Duodenal mucosa (tissue), 2 donors: ENCODE measurements around the gene ANKHD1.

Experiments
- H3K27ac ChIP-seq: one replicate; pipeline ENCODE4 v1.7.0; 2013; ENCODE audit warnings: low read depth, low read length
- H3K27me3 ChIP-seq, 2 donors: one replicate each; pipeline ENCODE4 v1.7.0; 2013; ENCODE audit warnings: low read length in 2 of 2, control low read depth in 1 of 2; ENCODE audit not compliant: insufficient read depth in 2 of 2, control insufficient read depth in 1 of 2
- H3K36me3 ChIP-seq, 2 donors: one replicate each; pipeline ENCODE4 v1.7.0; 2013; ENCODE audit warnings: low read length in 2 of 2, control low read depth in 1 of 2; ENCODE audit not compliant: insufficient read depth in 2 of 2, control insufficient read depth in 1 of 2
- H3K4me1 ChIP-seq, 2 donors: one replicate each; pipeline ENCODE4 v1.7.0; 2013; ENCODE audit warnings: low read length in 2 of 2, control low read depth in 1 of 2; ENCODE audit not compliant: insufficient read depth in 2 of 2, control insufficient read depth in 1 of 2
- H3K4me3 ChIP-seq, 2 donors: one replicate each; pipeline ENCODE4 v1.7.0; 2013; ENCODE audit warnings: low read length in 2 of 2, low read depth in 1 of 2
- H3K9ac ChIP-seq, 2 donors: one replicate each; pipeline ENCODE4 v1.7.0; 2013; ENCODE audit warnings: low read length in 2 of 2, low read depth in 1 of 2
- H3K9me3 ChIP-seq, 2 donors: one replicate each; pipeline ENCODE4 v1.7.0; 2013; ENCODE audit warnings: low read length in 2 of 2, control low read depth in 1 of 2; ENCODE audit not compliant: control insufficient read depth in 1 of 2

ANKHD1 gene

DNA sequence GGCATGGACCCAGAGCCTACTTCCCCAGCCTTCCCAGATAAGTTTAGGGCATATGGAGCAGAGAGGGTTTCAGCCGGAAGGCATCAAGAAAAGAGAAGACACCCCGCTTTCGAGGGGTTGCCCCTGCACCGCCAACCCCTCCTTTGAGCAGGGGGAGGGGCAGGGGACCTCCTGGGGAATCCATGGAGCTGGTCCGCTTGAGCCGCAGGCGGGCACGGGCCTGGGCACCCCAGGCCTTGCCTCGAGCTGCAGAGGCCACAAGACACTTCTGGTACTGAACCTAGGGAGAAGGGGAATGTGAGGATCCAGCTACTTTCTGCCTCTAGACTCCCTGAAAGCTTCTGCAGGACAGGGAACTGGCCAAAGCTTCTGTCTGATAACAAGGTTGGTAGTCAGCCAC is 156.9 kb downstream of the ANKHD1 start:
- peaks cover 21 to 26% of the 10 kb centered on the region in 2 donors for H3K4me1 ChIP-seq
- no peak overlapping the region for H3K4me3 ChIP-seq
- H3K27me3 ChIP-seq = no peaks in the 10 kb centered on the region
- no peaks in the 10 kb centered on the region for H3K9me3 ChIP-seq
- no peak overlapping the region for H3K9ac ChIP-seq
- H3K27ac ChIP-seq = no peak overlapping the region
- peaks cover 0 to 4% of the 10 kb centered on the region in 2 donors for H3K36me3 ChIP-seq

GRCh38 chr5:140560227-140560626 is 158.6 kb downstream of the ANKHD1 start:
- Histone ChIP-seq H3K27ac (no peak overlapping the region), H3K36me3 (peaks cover 0 to 4% of the 10 kb centered on the region in 2 donors), H3K27me3 (no peaks in the 10 kb centered on the region), H3K9me3 (no peaks in the 10 kb centered on the region), H3K4me1 (peaks cover 28 to 35% of the 10 kb centered on the region in 2 donors), H3K4me3 (no peak overlapping the region), H3K9ac (no peak overlapping the region)

DNA sequence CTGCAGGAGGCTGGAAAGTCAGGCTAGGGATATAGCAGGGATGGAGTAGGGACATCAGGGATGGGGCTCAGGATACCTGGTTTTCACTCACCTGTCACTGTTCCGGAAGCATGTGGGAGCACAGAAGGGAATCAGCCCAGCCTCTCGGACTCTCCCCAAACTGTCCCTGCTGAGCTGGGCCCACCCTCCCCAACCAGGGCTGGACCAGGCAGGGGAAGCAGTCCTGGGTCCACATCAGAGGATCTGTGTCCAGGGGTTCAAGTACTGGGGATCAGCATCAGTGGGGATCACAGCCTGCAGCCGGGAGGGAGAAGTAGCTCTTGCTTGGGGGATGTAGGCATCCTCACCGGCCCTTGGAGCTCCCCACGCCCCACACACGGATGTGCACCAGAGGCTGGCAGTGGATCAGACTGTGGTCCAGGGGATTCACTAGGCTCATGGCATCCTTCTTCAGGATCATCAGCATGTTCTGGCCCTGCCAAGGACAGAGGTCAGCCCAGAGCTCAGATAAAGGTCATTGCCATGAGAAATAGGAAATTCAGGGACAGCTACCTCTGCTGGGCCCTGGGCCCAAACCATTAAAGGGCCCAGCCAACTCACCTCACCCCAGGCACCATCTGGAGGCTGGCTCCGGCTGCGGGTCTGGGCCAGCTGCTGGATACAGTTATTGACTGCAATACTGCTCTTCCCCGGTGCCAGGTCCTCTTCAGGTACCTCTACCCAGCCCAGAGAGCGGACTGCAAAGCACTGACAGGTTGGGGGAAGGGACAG is 160.3 kb downstream of the ANKHD1 start:
- H3K9ac ChIP-seq = no peak overlapping the region

DNA sequence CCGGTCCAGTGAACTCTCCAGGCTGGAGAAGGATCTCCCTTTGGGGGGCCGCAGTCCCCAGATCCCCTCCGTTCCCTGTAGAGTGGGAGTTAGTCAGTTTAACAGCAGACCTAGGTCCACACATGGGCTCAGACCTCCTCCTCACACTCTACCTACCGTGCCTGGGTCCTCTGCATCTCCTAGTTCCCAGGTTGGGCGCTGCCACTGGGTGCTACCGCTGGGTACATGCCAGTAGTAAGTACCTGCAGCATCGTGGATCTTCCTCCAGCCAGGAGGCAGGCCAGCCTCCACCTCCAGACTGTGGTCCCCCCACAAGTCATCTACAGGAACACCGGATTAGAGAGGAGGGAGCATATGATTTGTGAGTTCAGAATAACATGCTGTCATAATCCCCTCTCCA is 162.0 kb downstream of the ANKHD1 start:
- peaks cover 9 to 30% of the 10 kb centered on the region in 2 donors for H3K36me3 ChIP-seq

More for the DNA sequence above, 160.3 kb downstream of the ANKHD1 start:
- H3K27me3 ChIP-seq = no peaks in the 10 kb centered on the region
- H3K4me1 ChIP-seq = peaks cover 27 to 35% of the 10 kb centered on the region in 2 donors
- no peak overlapping the region for H3K27ac ChIP-seq
- no peaks in the 10 kb centered on the region for H3K9me3 ChIP-seq
- H3K4me3 ChIP-seq = no peak overlapping the region
- peaks cover under 1 to 15% of the 10 kb centered on the region in 2 donors for H3K36me3 ChIP-seq

DNA sequence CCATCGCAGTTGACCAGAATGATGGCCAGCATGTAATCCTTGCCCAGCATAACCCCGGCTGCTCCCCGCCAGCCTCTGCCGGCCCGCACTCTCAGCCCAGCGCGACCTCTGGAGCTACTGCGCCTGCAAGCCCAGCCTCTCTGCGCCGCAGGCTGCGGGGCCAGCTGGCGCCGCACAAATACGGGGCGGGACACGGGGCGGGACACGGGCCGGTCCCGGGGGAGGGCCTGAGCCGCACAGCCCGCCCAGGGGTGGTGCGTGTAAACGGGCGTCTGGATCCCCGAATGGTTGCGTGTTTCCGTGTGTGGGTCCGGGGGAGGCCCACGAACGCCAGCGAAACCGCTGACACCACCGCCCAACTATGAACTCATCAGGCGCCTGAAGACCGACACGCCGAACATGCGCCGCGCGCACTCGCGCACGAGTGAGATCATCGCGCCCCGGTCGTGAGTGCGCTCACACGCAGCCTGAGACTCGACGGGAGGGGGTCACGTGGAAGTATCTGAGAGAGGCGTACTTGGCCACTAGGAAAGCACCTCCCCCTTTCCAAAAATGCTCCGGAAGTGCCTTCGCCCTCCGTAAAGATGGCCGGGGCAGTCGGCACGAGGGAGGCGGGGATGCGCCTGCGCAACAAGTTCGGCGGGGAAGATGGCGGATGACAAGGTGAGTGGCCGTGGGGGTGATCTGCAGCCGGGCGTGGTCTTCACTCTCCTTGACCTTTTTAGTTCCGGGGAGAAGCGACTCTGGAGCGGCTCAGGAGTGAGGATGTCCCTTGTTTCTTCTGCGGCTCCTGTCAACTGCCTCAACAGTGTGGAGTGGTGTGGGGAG is 162.8 kb downstream of the ANKHD1 start, which contains the start of the genes APBB3 and SLC35A4:
Gene APBB3, minus strand, starts transcription at position 403 of the 828 bp plus-strand sequence. Its CDS starts 353 bp downstream, at position 50.
Gene SLC35A4, plus strand, starts transcription at position 633 of the 828 bp plus-strand sequence. CDS start 2,342 bp downstream, outside the sequence.
- Histone ChIP-seq H3K4me1 (peaks cover 31 to 41% of the 10 kb centered on the region in 2 donors), H3K27ac (peak within 1 kb of the TSS; percentile 94), H3K36me3 (peaks cover 9 to 30% of the 10 kb centered on the region in 2 donors), H3K27me3 (no peaks in the 10 kb centered on the region), H3K4me3 (peak within 1 kb of the TSS; percentile 79 to 98), H3K9ac (peak within 1 kb of the TSS; percentile 92 to 99), H3K9me3 (no peaks in the 10 kb centered on the region)

More for the DNA sequence above, 162.0 kb downstream of the ANKHD1 start:
- Histone ChIP-seq H3K9ac (peak overlapping the region; percentile 92 to 99), H3K4me1 (peaks cover 23 to 36% of the 10 kb centered on the region in 2 donors), H3K9me3 (no peaks in the 10 kb centered on the region), H3K4me3 (peak overlapping the region; percentile 79 to 98), H3K27ac (peak overlapping the region; percentile 94), H3K27me3 (no peaks in the 10 kb centered on the region)

- Histone ChIP-seq H3K27ac (peak overlapping the region; percentile 94), H3K4me3 (peak overlapping the region; percentile 79 to 98), H3K9me3 (no peaks in the 10 kb centered on the region), H3K4me1 (peaks cover 39 to 49% of the 10 kb centered on the region in 2 donors), H3K27me3 (no peaks in the 10 kb centered on the region), H3K36me3 (peaks cover 9 to 30% of the 10 kb centered on the region in 2 donors), H3K9ac (peak overlapping the region; percentile 92 to 99)
Observed at GRCh38 chr5:140565024-140565779, 163.6 kb downstream of the ANKHD1 start.

- H3K9ac ChIP-seq = peak overlapping the region; percentile 92 to 99
- H3K4me1 ChIP-seq = peaks cover 44 to 54% of the 10 kb centered on the region in 2 donors
- H3K4me3 ChIP-seq = peak overlapping the region; percentile 79 to 98
- peaks cover 9 to 27% of the 10 kb centered on the region in 2 donors for H3K36me3 ChIP-seq
- no peaks in the 10 kb centered on the region for H3K9me3 ChIP-seq
- H3K27ac ChIP-seq = no peak overlapping the region
- no peaks in the 10 kb centered on the region for H3K27me3 ChIP-seq
Observed at GRCh38 chr5:140565780-140566095, 164.1 kb downstream of the ANKHD1 start.

GRCh38 chr5:140566665-140567064 is 165.0 kb downstream of the ANKHD1 start:
- no peak overlapping the region for H3K9ac ChIP-seq
- peaks cover 47 to 57% of the 10 kb centered on the region in 2 donors for H3K4me1 ChIP-seq
- H3K9me3 ChIP-seq = no peaks in the 10 kb centered on the region
- peaks cover 9 to 29% of the 10 kb centered on the region in 2 donors for H3K36me3 ChIP-seq
- H3K27ac ChIP-seq = no peak overlapping the region
- H3K4me3 ChIP-seq = no peak overlapping the region
- H3K27me3 ChIP-seq = no peaks in the 10 kb centered on the region

DNA sequence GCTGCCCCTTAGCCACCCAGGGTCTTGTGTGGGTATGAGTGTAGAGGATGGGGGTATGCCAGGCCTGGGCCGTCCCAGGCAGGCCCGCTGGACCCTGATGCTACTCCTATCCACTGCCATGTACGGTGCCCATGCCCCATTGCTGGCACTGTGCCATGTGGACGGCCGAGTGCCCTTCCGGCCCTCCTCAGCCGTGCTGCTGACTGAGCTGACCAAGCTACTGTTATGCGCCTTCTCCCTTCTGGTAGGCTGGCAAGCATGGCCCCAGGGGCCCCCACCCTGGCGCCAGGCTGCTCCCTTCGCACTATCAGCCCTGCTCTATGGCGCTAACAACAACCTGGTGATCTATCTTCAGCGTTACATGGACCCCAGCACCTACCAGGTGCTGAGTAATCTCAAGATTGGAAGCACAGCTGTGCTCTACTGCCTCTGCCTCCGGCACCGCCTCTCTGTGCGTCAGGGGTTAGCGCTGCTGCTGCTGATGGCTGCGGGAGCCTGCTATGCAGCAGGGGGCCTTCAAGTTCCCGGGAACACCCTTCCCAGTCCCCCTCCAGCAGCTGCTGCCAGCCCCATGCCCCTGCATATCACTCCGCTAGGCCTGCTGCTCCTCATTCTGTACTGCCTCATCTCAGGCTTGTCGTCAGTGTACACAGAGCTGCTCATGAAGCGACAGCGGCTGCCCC is 165.6 kb downstream of the ANKHD1 start:
- Histone ChIP-seq H3K9ac (no peak overlapping the region), H3K4me1 (peaks cover 47 to 61% of the 10 kb centered on the region in 2 donors), H3K36me3 (peaks cover 9 to 29% of the 10 kb centered on the region in 2 donors), H3K27me3 (no peaks in the 10 kb centered on the region), H3K9me3 (no peaks in the 10 kb centered on the region), H3K4me3 (no peak overlapping the region), H3K27ac (no peak overlapping the region)
